SU-DHL-6 (cell line): Measurements from ENCODE around the gene TRMT44.

Experiments used
- H2AFZ ChIP-seq: fragments of 200-600 bp; sonication (generic); 2 replicates; pipeline ENCODE4 v1.6.1; 2014; ENCODE audit warnings: low read depth, mild to moderate bottlenecking, moderate library complexity, mixed read lengths, antibody characterized with exemption, low read length; ENCODE audit not compliant: severe bottlenecking
- H3F3A ChIP-seq: fragments of 200-600 bp; shearing (Covaris generic); 2 replicates; pipeline ENCODE4 v1.6.0; 2016; ENCODE audit warnings: antibody characterized with exemption, mild to moderate bottlenecking; ENCODE audit not compliant: insufficient read depth
- H3K27ac ChIP-seq: fragments of 200-600 bp; sonication (generic); 2 replicates; pipeline ENCODE4 v1.5.1; 2016; ENCODE audit warnings: low read depth, mild to moderate bottlenecking, low read length, moderate library complexity, mixed read lengths
- H3K27me3 ChIP-seq: fragments of 200-600 bp; sonication (generic), shearing (Covaris generic); 2 replicates; pipeline ENCODE4 v1.6.0; 2014; ENCODE audit warnings: mild to moderate bottlenecking, low read length
- H3K36me3 ChIP-seq: fragments of 200-600 bp; sonication (generic); 2 replicates; pipeline ENCODE4 v1.6.1; 2014; ENCODE audit warnings: mild to moderate bottlenecking, low read length, mixed read lengths
- H3K4me2 ChIP-seq: fragments of 300-600, 200-600 bp; shearing (Covaris generic), sonication (generic); 2 replicates; pipeline ENCODE4 v1.6.0; 2014; ENCODE audit warnings: low read length, low read depth, mild to moderate bottlenecking; ENCODE audit not compliant: poor library complexity, severe bottlenecking
- H3K4me3 ChIP-seq: fragments of 200-600 bp; sonication (generic); 2 replicates; pipeline ENCODE4 v1.5.1; 2014; ENCODE audit warnings: antibody characterized with exemption, low read length, mild to moderate bottlenecking, mixed read lengths; ENCODE audit not compliant: insufficient read depth, poor library complexity, severe bottlenecking
- H3K79me2 ChIP-seq: fragments of 200-600 bp; sonication (generic); 2 replicates; pipeline ENCODE4 v1.6.1; 2014; ENCODE audit warnings: mild to moderate bottlenecking, low read length, moderate library complexity; ENCODE audit not compliant: insufficient read depth
- H3K9ac ChIP-seq: fragments of 200-600 bp; sonication (generic); 2 replicates; pipeline ENCODE4 v1.7.0; 2014; ENCODE audit warnings: mild to moderate bottlenecking, low read length
- H3K9me2 ChIP-seq: fragments of 200-600 bp; sonication (generic); replicated peaks from 2 replicates; pipeline ENCODE4 v1.6.1; 2014; ENCODE audit warnings: low read length; ENCODE audit not compliant: insufficient read depth
- H3K9me3 ChIP-seq: fragments of 200-600 bp; sonication (generic); 2 replicates; pipeline ENCODE4 v1.6.1; 2014; ENCODE audit warnings: low read length, mixed read lengths; ENCODE audit not compliant: insufficient read depth
- H4K20me1 ChIP-seq: fragments of 200-600 bp; sonication (generic); 2 replicates; pipeline ENCODE4 v1.6.1; 2014; ENCODE audit warnings: low read depth, mild to moderate bottlenecking, antibody characterized with exemption, low read length, moderate library complexity, mixed read lengths
- EZH2phosphoT487 ChIP-seq: fragments of 200-600 bp; sonication (generic), shearing (Covaris generic); conservative IDR thresholded peaks from 2 replicates; pipeline ENCODE4 v1.6.1; 2018; ENCODE audit warnings: mild to moderate bottlenecking, antibody characterized with exemption, low read length, moderate library complexity, mixed read lengths
- TF ChIP-seq, protein P1 (sequence below): fragments of 200-600 bp; sonication (generic); IDR thresholded peaks from one replicate; pipeline ENCODE4 v1.5.1; 2017; ENCODE audit warnings: antibody characterized with exemption, mild to moderate bottlenecking, low read length, moderate library complexity; ENCODE audit not compliant: insufficient read depth, poor library complexity, severe bottlenecking

TRMT44 gene

DNA sequence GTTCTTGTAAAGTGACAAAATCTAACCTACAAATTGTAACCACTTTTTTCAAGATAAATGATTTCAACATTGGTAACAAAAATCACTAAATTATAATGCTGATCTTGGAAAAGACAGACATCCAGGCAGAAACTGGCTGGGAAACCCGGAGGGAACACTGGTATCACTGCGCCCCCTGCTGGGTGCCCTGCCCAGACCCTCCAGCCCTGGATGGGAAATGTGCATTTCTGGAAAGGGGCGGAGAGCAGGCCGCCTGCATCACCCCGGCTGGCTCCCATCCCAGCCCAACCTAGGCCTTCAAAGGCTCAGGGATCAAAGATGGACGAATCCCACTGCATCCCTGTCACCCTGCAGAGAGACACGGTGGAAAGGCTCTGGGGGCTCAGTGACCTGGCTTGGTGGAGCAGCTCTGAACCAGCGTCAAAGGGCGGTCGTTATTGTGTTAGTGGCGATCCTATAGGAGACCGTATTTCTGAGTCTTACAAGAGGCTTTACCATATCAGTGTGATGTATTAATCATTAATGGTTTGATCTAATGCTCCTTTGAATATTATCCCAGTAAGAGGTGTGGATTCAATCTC, 37.3 kb upstream of the TRMT44 start:
- TF ChIP-seq, protein P1, sequence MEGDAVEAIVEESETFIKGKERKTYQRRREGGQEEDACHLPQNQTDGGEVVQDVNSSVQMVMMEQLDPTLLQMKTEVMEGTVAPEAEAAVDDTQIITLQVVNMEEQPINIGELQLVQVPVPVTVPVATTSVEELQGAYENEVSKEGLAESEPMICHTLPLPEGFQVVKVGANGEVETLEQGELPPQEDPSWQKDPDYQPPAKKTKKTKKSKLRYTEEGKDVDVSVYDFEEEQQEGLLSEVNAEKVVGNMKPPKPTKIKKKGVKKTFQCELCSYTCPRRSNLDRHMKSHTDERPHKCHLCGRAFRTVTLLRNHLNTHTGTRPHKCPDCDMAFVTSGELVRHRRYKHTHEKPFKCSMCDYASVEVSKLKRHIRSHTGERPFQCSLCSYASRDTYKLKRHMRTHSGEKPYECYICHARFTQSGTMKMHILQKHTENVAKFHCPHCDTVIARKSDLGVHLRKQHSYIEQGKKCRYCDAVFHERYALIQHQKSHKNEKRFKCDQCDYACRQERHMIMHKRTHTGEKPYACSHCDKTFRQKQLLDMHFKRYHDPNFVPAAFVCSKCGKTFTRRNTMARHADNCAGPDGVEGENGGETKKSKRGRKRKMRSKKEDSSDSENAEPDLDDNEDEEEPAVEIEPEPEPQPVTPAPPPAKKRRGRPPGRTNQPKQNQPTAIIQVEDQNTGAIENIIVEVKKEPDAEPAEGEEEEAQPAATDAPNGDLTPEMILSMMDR = peak; percentile 77
- TF ChIP-seq EZH2phosphoT487 = no peak
- Histone ChIP-seq H3K4me3 (no peak overlapping the region), H3K9me3 (no peaks in the 10 kb centered on the region), H3K9me2 (no peaks in the 10 kb centered on the region), H3F3A (no peaks in the 10 kb centered on the region), H4K20me1 (no peaks in the 10 kb centered on the region), H3K27ac (no peak overlapping the region), H3K79me2 (no peaks in the 10 kb centered on the region), H3K36me3 (no peaks in the 10 kb centered on the region), H3K4me2 (no peak overlapping the region), H3K27me3 (no peaks in the 10 kb centered on the region), H2AFZ (no peak overlapping the region), H3K9ac (no peak overlapping the region)

DNA sequence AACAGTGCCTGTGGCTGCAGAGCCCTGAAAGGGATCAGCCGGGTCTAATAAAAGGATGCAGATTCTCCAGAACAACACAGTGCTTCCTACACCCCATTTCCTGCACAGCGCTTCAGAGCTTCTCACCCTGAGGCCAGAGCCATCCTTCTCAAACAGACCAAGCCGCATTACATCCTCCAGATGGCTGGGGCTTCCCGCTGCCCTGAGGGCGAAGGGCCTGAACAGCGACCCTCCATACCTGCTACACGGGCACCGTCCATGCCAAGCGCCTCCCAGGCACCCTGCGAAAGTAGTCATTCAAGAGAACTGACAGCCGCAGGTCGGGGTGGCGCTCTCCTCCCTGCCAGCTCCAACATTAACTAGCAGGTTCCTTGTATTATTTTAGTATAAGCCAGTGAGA, 36.6 kb upstream of the TRMT44 start:
- H3K27me3 ChIP-seq = no peaks in the 10 kb centered on the region
- no peaks in the 10 kb centered on the region for H3K36me3 ChIP-seq
- H3F3A ChIP-seq = no peaks in the 10 kb centered on the region
- H3K27ac ChIP-seq = no peak overlapping the region
- H3K4me3 ChIP-seq = no peak overlapping the region
- H3K9me2 ChIP-seq = no peaks in the 10 kb centered on the region
- H3K9ac ChIP-seq = no peak overlapping the region
- TF ChIP-seq, protein P1 = no peak
- TF ChIP-seq EZH2phosphoT487 = no peak
- no peak overlapping the region for H3K4me2 ChIP-seq
- H4K20me1 ChIP-seq = no peaks in the 10 kb centered on the region
- H2AFZ ChIP-seq = no peak overlapping the region
- no peaks in the 10 kb centered on the region for H3K9me3 ChIP-seq
- H3K79me2 ChIP-seq = no peaks in the 10 kb centered on the region

DNA sequence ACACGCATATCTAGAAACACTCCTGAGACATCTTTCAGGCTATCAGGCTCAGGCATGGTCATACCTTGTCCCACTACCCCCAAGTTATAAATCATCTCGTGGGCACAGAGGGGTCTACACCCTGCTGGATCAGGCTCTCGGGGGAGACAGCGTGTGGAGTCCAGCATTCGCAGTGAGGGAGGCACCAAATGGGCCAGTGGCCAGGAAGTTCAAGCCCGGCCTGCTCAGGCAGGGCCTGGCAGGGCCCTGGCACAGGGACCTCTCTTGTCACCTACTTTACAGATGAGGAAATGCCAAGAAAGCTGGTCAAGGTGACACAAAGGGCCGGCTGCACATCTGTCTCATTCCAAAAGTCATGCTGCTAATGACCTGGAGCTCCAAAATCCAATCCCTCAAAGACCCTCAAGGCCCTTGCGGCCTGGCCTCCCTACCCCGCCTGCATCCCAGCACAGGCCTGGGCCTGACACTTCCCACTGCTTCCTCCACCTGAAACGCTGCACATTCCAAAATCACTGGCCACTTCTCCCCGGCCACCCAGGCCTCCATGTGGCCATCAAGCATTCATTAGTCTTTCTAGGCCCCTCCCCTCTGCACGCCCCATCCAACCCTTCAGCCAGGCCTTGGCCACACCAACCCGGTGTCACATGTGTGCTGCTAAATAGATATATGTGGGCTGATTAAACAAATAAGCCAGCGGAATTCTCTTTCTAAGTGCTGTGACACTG, 35.6 kb upstream of the TRMT44 start:
- TF ChIP-seq, protein P1 = no peak
- TF ChIP-seq EZH2phosphoT487 = no peak
- H3K36me3 ChIP-seq = no peaks in the 10 kb centered on the region
- no peak overlapping the region for H3K4me3 ChIP-seq
- H3K9ac ChIP-seq = no peak overlapping the region
- no peaks in the 10 kb centered on the region for H3K9me2 ChIP-seq
- H3F3A ChIP-seq = no peaks in the 10 kb centered on the region
- H3K4me2 ChIP-seq = no peak overlapping the region
- no peak overlapping the region for H2AFZ ChIP-seq
- no peaks in the 10 kb centered on the region for H3K27me3 ChIP-seq
- no peaks in the 10 kb centered on the region for H4K20me1 ChIP-seq
- H3K9me3 ChIP-seq = no peaks in the 10 kb centered on the region
- no peak overlapping the region for H3K27ac ChIP-seq
- no peaks in the 10 kb centered on the region for H3K79me2 ChIP-seq
